Panc1 (cell line): ENCODE measurements around the gene MLPH. TPM values are rescaled to one million over a fixed set of nuclear protein-coding genes. Genes with fewer than 3 reads are reported as not detected.

Source experiments
- ATAC-seq: fragments of 200-7000 bp; cut with Tn5 transposase; 2 replicates; pipeline ENCODE4 v1.9.1; 2020; ENCODE audit warnings: mild to moderate bottlenecking, moderate library complexity
- BruUV-seq: library from RNA; stranded (reverse); fragments of 400-500 nt; replicated peaks from 2 replicates; lab custom pipeline; 2021; lab: Mats Ljungman, UMichigan
- CTCF ChIA-PET: fragments of 300-600 bp; sonication (Branson Sonifier 250); formaldehyde crosslinking; loops from one replicate; lab custom pipeline; 2022; ENCODE audit warnings: antibody characterized with exemption; lab: Charles Lee
- POLR2A ChIA-PET: fragments of 300-600 bp; sonication (Branson Sonifier 250); formaldehyde crosslinking; loops from one replicate; lab custom pipeline; 2022; ENCODE audit warnings: antibody characterized with exemption; lab: Charles Lee
- DNase-seq: peaks from one replicate; pipeline ENCODE4 v3.0.0-alpha.2; 2010; ENCODE audit warnings: low read depth, low spot score
- H3K27ac ChIP-seq: 2 replicates; pipeline ENCODE4 v1.5.1; 2011; ENCODE audit warnings: mild to moderate bottlenecking, low read length, inconsistent platforms
- H3K27me3 ChIP-seq: fragments of 200-500 bp; sonication (Bioruptor generic); 2 replicates; pipeline ENCODE4 v1.6.0; 2014; ENCODE audit warnings: low read length, inconsistent platforms; ENCODE audit not compliant: control insufficient read depth, insufficient read depth
- H3K36me3 ChIP-seq: fragments of 200-500 bp; sonication (Bioruptor generic); 2 replicates; pipeline ENCODE4 v1.5.1; 2014; ENCODE audit warnings: inconsistent platforms, mild to moderate bottlenecking, low read length, moderate library complexity; ENCODE audit not compliant: control insufficient read depth, insufficient read depth
- H3K4me1 ChIP-seq: 2 replicates; pipeline ENCODE4 v1.5.1; 2011; ENCODE audit warnings: inconsistent platforms, mild to moderate bottlenecking, low read length, moderate library complexity; ENCODE audit not compliant: control insufficient read depth, insufficient read depth
- H3K4me3 ChIP-seq, 2 experiments: 2 replicates each; pipeline ENCODE4 v1.5.1; 2011 to 2012; ENCODE audit warnings: low read depth in 2 of 2, low read length in 2 of 2, mild to moderate bottlenecking in 2 of 2, inconsistent platforms in 1 of 2, moderate library complexity in 1 of 2
- H3K9me3 ChIP-seq: fragments of 200-500 bp; sonication (Bioruptor generic); 2 replicates; pipeline ENCODE4 v1.5.1; 2014; ENCODE audit warnings: low read depth, mild to moderate bottlenecking, inconsistent platforms, low read length, moderate library complexity; ENCODE audit not compliant: control insufficient read depth, insufficient read depth
- POLR2AphosphoS5 ChIP-seq: IDR thresholded peaks from 2 replicates; pipeline ENCODE4 v1.6.1; 2012; ENCODE audit warnings: mild to moderate bottlenecking, low read depth, low read length, moderate library complexity
- SIN3A ChIP-seq: IDR thresholded peaks from 2 replicates; pipeline ENCODE4 v1.6.1; 2012; ENCODE audit warnings: low read depth, mild to moderate bottlenecking, low read length, moderate library complexity, borderline replicate concordance; ENCODE audit not compliant: insufficient read depth
- TCF7L2 ChIP-seq: IDR thresholded peaks from 2 replicates; pipeline ENCODE4 v1.6.1; 2011; ENCODE audit warnings: mild to moderate bottlenecking, low read depth, low read length, inconsistent platforms
- in situ Hi-C: cut with HindIII; loops from 2 replicates; pipeline ENCODE4 v1.10.0; 2016; ENCODE audit warnings: low sequenced_read_pairs, low pct_unique_long_range_greater_than_20kb
- intact Hi-C: fragments of 100-400 bp; cut with micrococcal nuclease; formaldehyde crosslinking; loops from one replicate; pipeline ENCODE4 v1.10.0; 2022; ENCODE audit not compliant: unreplicated experiment
- total RNA-seq: library from RNA; stranded (reverse); gene quantifications from one replicate; pipeline ENCODE4 v1.2.1, GENCODE V29; 2021; ENCODE audit not compliant: unreplicated experiment
- TF ChIP-seq, protein P1 (sequence below): fragments of 450-650 bp; IDR thresholded peaks from 2 replicates; pipeline ENCODE4 v1.5.1; 2017; ENCODE audit warnings: mild to moderate bottlenecking
- TF ChIP-seq, protein P2 (sequence below), 2 experiments: IDR thresholded peaks; 2 replicates each; pipeline ENCODE4 v1.6.1; 2011 to 2012; ENCODE audit warnings: low read depth in 2 of 2, control low read depth in 1 of 2, low read length in 1 of 2, mild to moderate bottlenecking in 1 of 2, moderate library complexity in 1 of 2; ENCODE audit not compliant: insufficient read depth in 1 of 2

The MLPH gene
- total RNA-seq, 1 experiment from 2014 or later: 60.2 TPM

DNA sequence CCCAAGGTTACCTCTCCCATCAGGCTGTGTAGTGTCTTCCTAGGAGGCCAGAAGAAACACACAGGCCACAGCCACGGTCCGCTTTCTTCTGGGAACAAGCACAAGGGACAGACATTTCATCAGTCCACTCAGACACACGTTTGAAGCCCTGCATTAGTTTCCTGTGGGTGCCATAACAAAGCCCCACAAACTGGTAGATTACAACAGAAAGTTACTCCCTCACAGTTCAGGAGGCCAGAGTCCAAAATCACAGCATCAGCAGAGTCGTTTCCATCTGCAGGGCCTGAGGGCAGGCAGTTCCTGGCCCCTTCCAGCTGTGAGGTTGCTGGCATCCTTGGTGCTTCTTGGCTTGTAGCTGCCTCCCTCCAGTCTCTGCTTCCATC, 70.6 kb downstream of the MLPH start:
- no peaks in the 10 kb centered on the region for H3K4me1 ChIP-seq
- no TSS peak for BruUV-seq
- DNase-seq (no peak), ATAC-seq (no peak)
- H3K36me3 ChIP-seq: no peaks in the 10 kb centered on the region
- ChIA-PET CTCF (no interaction called here), POLR2A (no interaction called here)
- H3K4me3 ChIP-seq: no peak overlapping the region
- in situ Hi-C loops: no loop called here
- H3K27me3 ChIP-seq: no peaks in the 10 kb centered on the region
- no peak for TF ChIP-seq SIN3A
- TF ChIP-seq, protein P1, sequence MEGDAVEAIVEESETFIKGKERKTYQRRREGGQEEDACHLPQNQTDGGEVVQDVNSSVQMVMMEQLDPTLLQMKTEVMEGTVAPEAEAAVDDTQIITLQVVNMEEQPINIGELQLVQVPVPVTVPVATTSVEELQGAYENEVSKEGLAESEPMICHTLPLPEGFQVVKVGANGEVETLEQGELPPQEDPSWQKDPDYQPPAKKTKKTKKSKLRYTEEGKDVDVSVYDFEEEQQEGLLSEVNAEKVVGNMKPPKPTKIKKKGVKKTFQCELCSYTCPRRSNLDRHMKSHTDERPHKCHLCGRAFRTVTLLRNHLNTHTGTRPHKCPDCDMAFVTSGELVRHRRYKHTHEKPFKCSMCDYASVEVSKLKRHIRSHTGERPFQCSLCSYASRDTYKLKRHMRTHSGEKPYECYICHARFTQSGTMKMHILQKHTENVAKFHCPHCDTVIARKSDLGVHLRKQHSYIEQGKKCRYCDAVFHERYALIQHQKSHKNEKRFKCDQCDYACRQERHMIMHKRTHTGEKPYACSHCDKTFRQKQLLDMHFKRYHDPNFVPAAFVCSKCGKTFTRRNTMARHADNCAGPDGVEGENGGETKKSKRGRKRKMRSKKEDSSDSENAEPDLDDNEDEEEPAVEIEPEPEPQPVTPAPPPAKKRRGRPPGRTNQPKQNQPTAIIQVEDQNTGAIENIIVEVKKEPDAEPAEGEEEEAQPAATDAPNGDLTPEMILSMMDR: no peak
- TF ChIP-seq, protein P2, sequence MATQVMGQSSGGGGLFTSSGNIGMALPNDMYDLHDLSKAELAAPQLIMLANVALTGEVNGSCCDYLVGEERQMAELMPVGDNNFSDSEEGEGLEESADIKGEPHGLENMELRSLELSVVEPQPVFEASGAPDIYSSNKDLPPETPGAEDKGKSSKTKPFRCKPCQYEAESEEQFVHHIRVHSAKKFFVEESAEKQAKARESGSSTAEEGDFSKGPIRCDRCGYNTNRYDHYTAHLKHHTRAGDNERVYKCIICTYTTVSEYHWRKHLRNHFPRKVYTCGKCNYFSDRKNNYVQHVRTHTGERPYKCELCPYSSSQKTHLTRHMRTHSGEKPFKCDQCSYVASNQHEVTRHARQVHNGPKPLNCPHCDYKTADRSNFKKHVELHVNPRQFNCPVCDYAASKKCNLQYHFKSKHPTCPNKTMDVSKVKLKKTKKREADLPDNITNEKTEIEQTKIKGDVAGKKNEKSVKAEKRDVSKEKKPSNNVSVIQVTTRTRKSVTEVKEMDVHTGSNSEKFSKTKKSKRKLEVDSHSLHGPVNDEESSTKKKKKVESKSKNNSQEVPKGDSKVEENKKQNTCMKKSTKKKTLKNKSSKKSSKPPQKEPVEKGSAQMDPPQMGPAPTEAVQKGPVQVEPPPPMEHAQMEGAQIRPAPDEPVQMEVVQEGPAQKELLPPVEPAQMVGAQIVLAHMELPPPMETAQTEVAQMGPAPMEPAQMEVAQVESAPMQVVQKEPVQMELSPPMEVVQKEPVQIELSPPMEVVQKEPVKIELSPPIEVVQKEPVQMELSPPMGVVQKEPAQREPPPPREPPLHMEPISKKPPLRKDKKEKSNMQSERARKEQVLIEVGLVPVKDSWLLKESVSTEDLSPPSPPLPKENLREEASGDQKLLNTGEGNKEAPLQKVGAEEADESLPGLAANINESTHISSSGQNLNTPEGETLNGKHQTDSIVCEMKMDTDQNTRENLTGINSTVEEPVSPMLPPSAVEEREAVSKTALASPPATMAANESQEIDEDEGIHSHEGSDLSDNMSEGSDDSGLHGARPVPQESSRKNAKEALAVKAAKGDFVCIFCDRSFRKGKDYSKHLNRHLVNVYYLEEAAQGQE (IDR thresholded peaks at IDR 0.05; ENCODE audit: insufficient read depth in 1 of 2, low read depth in 2 of 2, low read length in 1 of 2): no peak
- TF ChIP-seq POLR2AphosphoS5: no peak
- TF ChIP-seq TCF7L2: no peak
- intact Hi-C loops: no loop called here
- H3K27ac ChIP-seq: no peak overlapping the region
- no peaks in the 10 kb centered on the region for H3K9me3 ChIP-seq

DNA sequence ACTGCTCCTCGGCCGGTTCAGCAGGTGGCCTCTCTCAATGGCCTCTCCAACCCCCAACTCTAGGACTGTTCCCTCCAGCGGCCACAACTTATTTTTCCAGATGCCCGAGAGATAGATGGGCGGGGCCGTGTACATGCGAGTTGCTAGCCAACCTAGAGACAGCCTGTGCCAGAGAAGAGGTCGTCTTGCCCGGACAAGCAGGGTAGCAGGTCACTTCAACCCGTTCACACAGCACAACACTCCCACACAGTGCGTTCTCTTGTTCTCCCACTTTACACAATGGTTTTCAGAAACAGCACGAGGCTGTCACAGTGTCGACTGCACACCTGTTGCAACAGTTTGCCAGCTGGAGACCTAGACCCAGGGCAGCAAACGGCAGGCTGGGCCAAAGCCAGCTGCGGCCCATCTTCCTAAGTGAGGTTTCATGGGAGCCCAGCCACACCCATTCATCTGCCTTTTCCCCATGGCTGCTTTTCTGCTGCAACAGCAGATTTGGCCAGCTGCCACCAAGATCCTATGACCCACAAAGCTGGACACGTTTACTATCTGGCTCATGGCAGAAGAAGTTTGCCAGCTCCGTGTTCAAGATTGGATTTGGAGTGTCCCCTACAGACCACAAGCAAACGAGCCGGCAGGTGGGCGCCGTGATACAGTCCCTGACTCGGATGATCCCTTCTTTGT, 72.0 kb downstream of the MLPH start:
- H3K9me3 ChIP-seq: no peaks in the 10 kb centered on the region
- intact Hi-C loops: no loop called here
- POLR2A ChIA-PET: interaction anchor here (0.6 kb wide), 1 partner anchor 934 kb away, joined by 17 read pairs; no protein-coding TSS in a partner anchor
- ATAC-seq (no peak), DNase-seq (no peak)
- CTCF ChIA-PET: no interaction called here
- H3K4me3 ChIP-seq: no peak overlapping the region
- TF ChIP-seq TCF7L2 (no peak), SIN3A (no peak), POLR2AphosphoS5 (no peak)
- TF ChIP-seq, protein P1: no peak
- TF ChIP-seq, protein P2 (IDR thresholded peaks at IDR 0.05; ENCODE audit: insufficient read depth in 1 of 2, low read depth in 2 of 2, low read length in 1 of 2): no peak
- no peaks in the 10 kb centered on the region for H3K4me1 ChIP-seq
- H3K27ac ChIP-seq: no peak overlapping the region
- in situ Hi-C loops: no loop called here
- no TSS peak for BruUV-seq
- no peaks in the 10 kb centered on the region for H3K36me3 ChIP-seq
- H3K27me3 ChIP-seq: no peaks in the 10 kb centered on the region
